ENCODE measurements around the gene THAP4. TPM values are rescaled to one million over a fixed set of nuclear protein-coding genes. Genes with fewer than 3 reads are reported as not detected.

The THAP4 gene
- total RNA-seq, 1 donor from 2014 or later, result 38.9 TPM

DNA sequence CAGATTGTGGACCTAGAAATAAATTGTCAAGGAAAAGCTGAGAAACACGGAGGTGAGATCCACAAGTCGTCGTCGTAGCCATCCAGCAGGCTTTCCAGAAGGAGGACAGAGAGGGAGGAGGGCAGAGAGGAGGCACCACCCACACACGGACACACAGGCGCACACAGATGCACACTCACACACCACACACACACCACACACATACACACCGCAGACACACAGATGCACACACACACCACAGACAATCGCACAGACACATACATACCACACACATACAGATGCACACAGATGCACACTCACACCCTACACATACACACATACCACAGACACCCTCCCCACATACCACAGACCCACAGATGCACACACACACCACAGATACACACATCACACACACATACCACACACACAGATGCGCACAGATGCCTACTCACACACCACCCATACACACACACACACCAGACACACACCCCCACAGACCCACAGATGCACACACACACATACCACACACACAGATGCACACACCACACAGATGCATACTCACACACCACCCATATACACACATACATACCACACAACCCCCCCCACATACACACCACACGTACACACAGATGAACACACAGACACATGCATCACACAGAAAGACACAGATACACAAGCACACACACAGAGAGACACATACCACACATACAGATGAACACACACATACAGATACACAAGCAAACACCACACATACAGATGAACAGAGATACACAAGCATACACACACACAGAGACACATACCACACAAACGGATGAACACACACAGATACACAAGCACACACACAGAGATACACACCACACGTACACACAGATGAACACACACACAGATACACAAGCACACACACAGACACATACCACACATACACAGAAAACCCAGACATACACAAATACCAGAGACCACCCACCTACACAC, 91.2 kb downstream of the THAP4 start:
- ATAC-seq, result no peak

DNA sequence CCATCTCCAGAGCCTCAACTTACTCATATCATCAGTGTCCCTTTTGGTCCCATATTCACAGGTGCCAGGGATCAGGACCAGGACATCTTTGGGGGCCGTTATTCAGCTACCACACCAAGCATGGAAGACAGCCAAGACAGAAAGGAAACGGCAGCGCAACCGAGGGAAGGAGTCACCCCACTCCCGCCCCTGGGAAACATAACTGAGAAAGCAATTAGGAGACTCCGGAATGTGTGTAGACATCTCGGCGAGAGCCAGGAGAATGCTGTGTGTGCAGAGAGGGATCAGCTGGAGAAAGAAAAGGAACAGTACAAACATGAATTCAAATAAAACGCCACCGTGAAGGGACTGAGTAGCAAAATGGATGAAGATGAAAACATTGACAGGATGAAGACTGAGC, 91.9 kb downstream of the THAP4 start:
- no peak for ATAC-seq

DNA sequence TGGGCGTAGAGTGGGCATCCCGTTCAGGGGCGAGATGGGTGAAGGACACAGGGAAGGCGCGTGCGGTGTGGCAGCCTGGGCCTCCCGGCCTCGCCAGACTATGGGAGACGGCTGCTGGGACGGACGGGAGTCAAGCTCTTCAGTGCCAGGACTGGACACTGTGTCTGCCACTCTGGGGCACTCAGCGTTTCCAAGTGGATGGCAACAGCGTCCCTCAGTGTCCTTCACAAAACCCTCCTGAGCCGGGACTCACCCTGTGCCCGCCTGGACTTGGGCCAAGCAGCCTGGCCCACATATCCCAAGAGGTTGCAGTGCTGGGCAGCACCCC, 94.7 kb downstream of the THAP4 start:
- no peak for ATAC-seq

DNA sequence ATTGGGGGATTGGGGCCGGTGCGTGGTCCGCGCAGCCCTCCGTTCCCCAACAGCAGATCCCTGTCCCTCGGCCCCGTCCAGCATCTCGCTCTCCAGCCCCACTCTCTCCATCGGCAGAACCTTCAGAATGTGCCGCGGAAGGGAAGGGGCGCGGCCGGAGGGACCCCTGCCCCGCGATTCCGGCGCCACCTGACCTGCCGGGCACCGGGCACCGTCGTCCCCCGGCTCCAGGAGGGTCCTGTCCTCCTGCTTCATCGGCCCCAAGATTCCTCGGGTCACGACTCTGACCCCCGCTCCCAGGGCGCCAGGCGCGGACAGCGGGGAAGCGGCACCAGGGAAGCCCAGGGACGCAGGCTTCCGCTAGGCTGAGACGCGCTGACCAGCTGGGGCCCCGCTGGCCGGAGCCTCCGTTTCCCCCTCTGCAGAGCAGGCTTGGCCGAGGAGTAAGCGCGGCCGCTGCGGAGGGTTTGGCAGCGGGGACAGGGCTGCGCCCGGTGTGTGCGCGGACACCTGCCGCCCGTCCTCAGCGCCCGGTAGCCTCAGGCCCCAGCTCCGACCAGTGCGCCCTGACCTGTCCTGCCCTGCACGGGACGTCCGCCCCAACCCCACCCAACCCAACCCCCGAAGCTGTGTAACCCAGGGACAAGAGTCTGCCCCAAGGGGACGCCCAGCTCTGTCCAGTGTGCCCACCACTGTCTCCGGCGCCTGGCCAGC, 95.2 kb downstream of the THAP4 start:
- ATAC-seq, result no peak

DNA sequence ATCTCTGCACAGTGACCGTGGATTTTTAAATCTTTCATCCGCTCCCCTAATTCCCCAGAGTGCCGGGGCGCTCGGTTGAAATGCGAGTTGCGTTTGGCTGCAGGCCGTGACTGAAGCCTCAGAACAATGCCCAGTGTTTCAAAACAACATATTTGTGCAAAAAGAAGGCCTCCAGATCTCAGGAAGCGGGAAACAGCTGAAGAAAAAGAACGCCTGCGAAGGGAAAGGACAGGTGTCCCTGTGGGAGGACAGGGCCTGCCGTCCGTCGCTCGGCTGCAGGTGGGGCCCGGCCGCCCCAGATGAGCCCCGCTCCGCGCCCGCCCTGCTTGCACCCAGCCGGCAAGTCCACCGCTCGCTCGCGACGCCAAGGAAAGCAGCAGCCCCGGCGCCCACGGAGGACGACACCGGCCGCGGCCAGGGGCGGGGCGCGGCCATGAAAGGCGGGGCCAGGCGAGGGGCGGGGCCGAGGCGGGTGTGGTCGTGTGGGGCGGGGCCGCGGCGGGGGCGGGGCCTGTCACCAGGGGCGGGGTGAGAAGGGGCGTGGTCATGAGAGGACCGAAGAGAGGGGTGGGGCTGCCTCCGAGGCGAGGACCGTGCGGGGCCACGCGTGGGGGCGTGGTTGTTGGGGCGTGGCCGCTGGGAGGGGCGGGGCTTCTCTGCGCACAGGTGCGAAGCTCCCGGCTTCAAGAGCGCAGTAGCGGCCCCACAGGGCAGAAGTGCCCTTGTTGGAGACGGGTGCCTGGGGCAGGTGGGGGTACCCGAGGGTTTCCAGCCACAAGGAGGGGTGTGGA, 96.0 kb downstream of the THAP4 start:
- peak; percentile 97 for ATAC-seq

DNA sequence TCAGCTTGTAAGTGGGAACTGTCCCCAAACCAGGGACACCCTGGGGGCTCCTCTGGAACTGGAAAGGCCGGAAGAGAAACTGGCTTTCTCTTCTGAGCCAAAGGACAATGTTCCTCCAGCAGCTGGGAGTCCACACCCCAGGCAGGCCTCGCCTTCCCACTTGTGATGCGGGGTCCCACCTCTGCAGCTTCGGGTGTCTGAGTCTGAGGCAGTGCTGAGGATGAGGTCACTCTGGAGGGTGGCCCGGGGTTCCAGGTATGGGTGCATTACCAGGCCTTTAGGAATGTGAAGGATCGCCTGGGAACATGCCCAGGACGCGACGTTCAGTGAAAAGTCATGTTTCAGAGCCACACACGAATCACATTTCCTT, 96.6 kb downstream of the THAP4 start:
- ATAC-seq, result peak; percentile 54

DNA sequence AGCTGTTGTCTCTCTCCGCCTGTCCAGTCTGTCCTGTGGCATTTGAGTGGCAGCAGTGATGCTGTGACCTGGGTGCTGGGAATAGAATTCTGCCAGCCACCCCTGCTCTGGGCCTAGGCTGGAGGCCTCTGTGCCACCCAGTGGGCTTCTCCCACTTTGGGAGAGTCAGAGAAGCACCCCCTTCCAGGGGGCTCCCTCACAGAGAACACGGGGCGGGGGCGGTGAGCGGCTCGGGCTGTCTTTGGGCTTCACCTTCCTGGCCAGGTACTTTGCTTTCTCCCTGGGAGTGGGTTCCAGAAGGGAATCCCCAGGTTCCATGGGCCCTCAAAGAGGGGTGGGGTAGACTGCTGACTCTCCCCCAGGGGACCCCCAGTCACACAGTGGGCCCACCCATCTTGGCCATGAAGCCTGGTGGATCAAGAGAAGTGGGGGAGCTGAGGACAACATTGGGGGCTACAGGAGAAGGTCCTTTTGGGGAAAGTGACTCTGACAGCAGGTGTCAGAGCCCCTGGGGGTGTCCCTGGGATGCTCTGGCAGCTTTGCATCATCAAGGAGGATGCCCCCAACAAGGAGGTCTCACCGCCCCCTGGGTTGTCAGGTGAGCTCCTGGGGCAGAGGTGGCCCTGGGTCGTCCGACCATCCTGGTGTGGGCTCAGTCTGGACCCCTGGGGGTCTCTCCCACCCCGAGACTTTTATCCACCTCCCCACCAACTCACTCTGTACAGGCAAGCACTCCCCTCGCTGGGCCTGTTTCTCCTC, 97.2 kb downstream of the THAP4 start:
- no peak for ATAC-seq

DNA sequence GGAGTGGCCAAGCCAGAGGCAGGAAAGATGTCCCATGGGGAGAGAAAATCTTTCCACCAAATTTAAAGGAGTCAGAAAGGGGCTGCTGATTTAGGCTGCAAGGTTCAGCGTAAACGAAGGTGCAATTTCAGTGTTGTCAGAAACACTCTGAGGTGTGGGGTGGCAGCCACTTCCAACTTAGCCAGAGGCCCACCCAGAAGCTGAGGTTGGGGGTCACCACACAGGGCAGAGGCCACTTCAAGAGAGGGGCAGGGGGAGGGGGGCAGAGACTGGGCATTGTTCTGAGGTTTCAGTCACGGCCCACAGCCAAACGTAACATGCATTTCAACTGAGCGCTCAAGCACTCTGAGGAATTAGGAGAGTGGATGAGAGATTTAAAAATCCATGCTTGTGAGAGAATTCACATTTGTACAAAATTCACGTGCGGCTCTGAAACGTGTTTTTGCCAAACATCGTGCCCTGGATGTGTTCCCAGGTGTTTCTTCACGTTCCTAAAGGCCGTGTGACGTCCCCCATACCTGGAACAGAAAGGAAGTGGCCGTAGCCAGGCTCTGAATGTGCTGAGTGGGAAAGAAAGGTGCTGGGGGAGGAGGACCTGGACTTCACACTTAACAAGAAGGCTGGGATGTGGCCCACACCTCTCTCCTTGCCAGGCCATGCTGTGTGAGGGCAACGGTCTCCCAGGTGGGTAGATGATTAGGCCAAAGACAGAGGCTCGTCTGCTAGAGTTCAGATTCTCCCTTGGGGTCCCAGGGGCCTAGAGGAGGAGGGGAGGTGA, 97.9 kb downstream of the THAP4 start:
- no peak for ATAC-seq

DNA sequence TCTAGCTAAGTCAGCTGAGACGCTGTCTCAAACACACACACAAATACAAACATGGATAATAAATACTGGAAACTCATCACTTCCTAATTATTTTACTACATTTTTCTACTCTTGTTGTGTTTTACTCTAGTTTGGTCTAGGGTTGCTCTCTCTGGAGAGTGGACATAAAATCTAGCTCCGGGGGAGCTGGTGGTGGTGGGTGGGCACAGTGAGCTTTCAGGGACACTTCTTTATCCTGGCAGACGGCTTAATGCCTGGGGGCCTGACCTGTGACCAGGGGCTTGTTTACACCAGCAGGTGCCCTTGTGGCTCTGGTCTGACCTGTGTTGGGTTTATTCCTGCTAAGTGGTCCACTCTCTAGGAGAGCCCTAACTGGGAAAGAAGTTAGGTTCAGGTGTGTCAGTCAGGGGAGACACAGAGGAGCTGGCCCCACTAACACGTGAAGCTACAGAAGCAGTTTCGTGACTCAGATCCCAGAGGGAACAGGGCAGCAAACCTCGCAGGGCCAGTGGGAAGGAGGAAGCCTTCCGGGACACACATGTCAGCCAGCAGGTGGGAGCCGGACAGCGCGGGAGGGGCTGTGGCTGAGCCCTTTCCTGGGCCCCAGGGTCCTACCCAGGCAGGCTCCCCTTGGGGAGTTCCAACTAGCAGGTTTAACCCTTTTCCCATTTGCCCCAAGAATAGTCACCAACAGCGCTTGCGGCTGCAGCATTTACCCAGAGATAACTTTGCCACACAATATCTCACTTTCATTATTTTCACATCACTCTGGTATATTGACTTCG, 100.9 kb downstream of the THAP4 start:
- no peak for ATAC-seq

DNA sequence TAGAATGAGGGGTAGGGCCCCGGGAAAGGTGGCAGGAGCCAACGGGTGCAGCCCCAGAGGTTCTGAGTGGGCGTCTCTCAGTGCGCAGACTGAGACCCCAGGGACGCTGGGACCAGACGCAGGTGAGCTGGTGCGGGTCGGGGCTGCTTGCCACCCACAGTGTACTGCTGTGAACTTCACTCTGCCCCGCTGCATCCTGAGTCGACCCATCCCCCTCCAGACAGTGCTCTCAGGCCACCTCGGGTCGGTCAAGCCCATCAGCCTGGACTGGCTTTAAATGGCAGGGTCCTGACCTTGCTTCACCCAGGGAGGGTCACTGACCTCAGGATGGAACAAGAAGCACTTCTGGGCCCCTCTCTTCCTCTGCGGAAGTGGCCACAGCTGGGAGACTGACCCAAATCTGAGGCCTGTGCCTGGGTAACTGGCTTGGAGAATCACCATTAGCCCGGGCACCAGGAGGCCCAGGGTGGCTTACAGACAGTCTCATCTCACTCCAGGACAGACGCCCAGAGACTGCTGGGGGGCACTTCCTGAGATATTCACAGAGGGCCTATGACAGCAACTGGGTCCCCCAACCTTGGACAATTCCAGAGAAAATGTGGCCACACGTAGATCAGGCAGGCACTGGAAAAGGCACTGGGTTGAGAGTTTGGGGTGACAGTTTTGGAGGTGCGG, 102.1 kb downstream of the THAP4 start:
- ATAC-seq, result no peak

Other genes with a start within 250 kb of the THAP4 start
- 82.4 TPM for gene STK25, start 128.6 kb downstream of the THAP4 start, total RNA-seq
- 35.0 TPM for gene BOK, start 78.4 kb downstream of the THAP4 start, total RNA-seq
- 38.3 TPM for gene ATG4B, start 535 bp upstream of the THAP4 start, total RNA-seq
- gene DTYMK, start 49.7 kb upstream of the THAP4 start, total RNA-seq, result 32.4 TPM
- gene ING5, start 64.9 kb upstream of the THAP4 start, total RNA-seq, result 16.5 TPM
- gene D2HGDH, start 97.5 kb upstream of the THAP4 start, total RNA-seq, result 20.1 TPM
- not detected for gene GAL3ST2, start 139.7 kb upstream of the THAP4 start, total RNA-seq
- not detected for gene NEU4, start 172.0 kb upstream of the THAP4 start, total RNA-seq
- 0.20 TPM for gene PDCD1, start 221.7 kb upstream of the THAP4 start, total RNA-seq
- gene RTP5, start 232.6 kb upstream of the THAP4 start, total RNA-seq, result not detected